ENCODE measurements around the gene HBD. TPM values are rescaled to one million over a fixed set of nuclear protein-coding genes. Genes with fewer than 3 reads are reported as not detected.

HBD gene
- total and polyA plus RNA-seq, 2 donors (not counting 3 experiments of a cell fraction or from before 2014, with no cell fraction given): not detected

DNA sequence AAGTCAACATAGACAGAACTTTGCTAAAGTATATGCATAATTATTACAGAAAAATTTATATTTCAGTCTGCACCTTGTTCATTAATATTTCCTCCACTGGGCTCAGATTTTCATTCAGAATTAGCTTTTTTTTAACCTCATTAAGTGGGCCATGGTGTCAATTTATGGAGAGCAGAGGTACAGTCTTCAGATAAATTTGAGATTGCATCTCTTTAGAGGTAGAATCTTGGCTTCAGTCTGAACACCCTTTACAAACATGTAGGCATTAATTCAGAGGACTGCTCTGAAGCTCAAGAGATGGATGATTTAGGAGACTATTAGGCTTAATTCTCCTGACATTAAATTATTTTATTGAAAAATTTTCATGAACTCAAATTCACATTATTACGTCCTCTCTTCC, 4.0 kb downstream of the HBD start:
- no peaks in the 10 kb centered on the region for H3K9me1 ChIP-seq (replicated peaks; ENCODE audit: control insufficient read depth, extremely low read depth, insufficient read depth, low read length)
- H3K27me3 ChIP-seq (ENCODE audit: control insufficient read depth in 2 of 2, insufficient read depth in 2 of 2, low read length in 2 of 2): no peaks in the 10 kb centered on the region
- H3K4me2 ChIP-seq (ENCODE audit: insufficient read depth, low read length): no peak overlapping the region
- H3K9ac ChIP-seq (replicated peaks; ENCODE audit: extremely low read depth, insufficient read depth, low read length): no peak overlapping the region
- no peak overlapping the region for H3K27ac ChIP-seq (ENCODE audit: insufficient read depth, low read depth, low read length)
- no peak for DNase-seq (ENCODE audit: low read depth, low spot score)
- no TSS peak for BruUV-seq (replicated peaks)
- no peak for FAIRE-seq
- H3K4me1 ChIP-seq (ENCODE audit: control insufficient read depth, extremely low read depth, insufficient read depth, low read length): no peaks in the 10 kb centered on the region
- intact Hi-C loops (cut with micrococcal nuclease) (no loop called here), dilution Hi-C loops (cut with MboI; ENCODE audit: extremely low pct_ligation_motif_present, low sequenced_read_pairs) (no loop called here)
- ChIA-PET POLR2A (no interaction called here), CTCF (no interaction called here)
- H3K9me3 ChIP-seq (replicated peaks; ENCODE audit: control insufficient read depth, insufficient read depth, low read length): no peaks in the 10 kb centered on the region
- TF ChIP-seq, protein P1, sequence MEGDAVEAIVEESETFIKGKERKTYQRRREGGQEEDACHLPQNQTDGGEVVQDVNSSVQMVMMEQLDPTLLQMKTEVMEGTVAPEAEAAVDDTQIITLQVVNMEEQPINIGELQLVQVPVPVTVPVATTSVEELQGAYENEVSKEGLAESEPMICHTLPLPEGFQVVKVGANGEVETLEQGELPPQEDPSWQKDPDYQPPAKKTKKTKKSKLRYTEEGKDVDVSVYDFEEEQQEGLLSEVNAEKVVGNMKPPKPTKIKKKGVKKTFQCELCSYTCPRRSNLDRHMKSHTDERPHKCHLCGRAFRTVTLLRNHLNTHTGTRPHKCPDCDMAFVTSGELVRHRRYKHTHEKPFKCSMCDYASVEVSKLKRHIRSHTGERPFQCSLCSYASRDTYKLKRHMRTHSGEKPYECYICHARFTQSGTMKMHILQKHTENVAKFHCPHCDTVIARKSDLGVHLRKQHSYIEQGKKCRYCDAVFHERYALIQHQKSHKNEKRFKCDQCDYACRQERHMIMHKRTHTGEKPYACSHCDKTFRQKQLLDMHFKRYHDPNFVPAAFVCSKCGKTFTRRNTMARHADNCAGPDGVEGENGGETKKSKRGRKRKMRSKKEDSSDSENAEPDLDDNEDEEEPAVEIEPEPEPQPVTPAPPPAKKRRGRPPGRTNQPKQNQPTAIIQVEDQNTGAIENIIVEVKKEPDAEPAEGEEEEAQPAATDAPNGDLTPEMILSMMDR (IDR thresholded peaks at IDR 0.05; ENCODE audit: extremely low read depth in 1 of 2, insufficient read depth in 1 of 2, low read depth in 1 of 2, low read length in 2 of 2): no peak
- TF ChIP-seq EZH2 (IDR thresholded peaks at IDR 0.05; ENCODE audit: borderline replicate concordance, low read depth, low read length, severe bottlenecking): no peak
- TF ChIP-seq POLR2A (IDR thresholded peaks at IDR 0.05; ENCODE audit: low read depth, low read length): no peak
- TF ChIP-seq GATA2 (IDR thresholded peaks at IDR 0.05; ENCODE audit: insufficient read depth, insufficient read length, low read depth, low read length): no peak
- TF ChIP-seq, protein P2, sequence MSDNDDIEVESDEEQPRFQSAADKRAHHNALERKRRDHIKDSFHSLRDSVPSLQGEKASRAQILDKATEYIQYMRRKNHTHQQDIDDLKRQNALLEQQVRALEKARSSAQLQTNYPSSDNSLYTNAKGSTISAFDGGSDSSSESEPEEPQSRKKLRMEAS (IDR thresholded peaks at IDR 0.05; ENCODE audit: insufficient read depth, insufficient read length): no peak
- no peak for TF ChIP-seq POLR2AphosphoS5 (IDR thresholded peaks at IDR 0.05; ENCODE audit: insufficient read depth, low read depth, low read length)
- TF ChIP-seq JUN (IDR thresholded peaks at IDR 0.05; ENCODE audit: borderline replicate concordance, insufficient read depth, insufficient read length, low read depth): no peak
- TF ChIP-seq MYC (IDR thresholded peaks at IDR 0.05; ENCODE audit: low read depth, low read length): no peak
- TF ChIP-seq FOS (IDR thresholded peaks at IDR 0.05; ENCODE audit: borderline replicate concordance, insufficient read depth, low read length): no peak
- H3K4me3 ChIP-seq (replicated peaks in 1 of 3; ENCODE audit: insufficient read depth in 1 of 3, low read depth in 1 of 3, low read length in 3 of 3): no peak overlapping the region
- no peaks in the 10 kb centered on the region for H3K79me2 ChIP-seq (ENCODE audit: control insufficient read depth, insufficient read depth, low read length)
- no peak overlapping the region for H2AFZ ChIP-seq (ENCODE audit: low read depth, low read length)
- H4K20me1 ChIP-seq (replicated peaks; ENCODE audit: control insufficient read depth, extremely low read depth, insufficient read depth, low read length): no peaks in the 10 kb centered on the region
- no peaks in the 10 kb centered on the region for H3K36me3 ChIP-seq (ENCODE audit: control insufficient read depth in 2 of 2, extremely low read depth in 1 of 2, insufficient read depth in 2 of 2, low read length in 2 of 2)

All from endothelial cell of umbilical vein (primary cell).